GM06990 (cell line): Measurements from ENCODE around the gene TUBA1C.
"Not testable (repeated sequence)": the region's sequence is repeated elsewhere in the genome, so short reads cannot be mapped to it uniquely, and the experiment has no call there.

Experiments used
- DNase-seq: peaks from one replicate; pipeline ENCODE4 v3.0.0-alpha.2; 2011; ENCODE audit not compliant: insufficient read length; ENCODE audit errors: extremely low read depth
- H3K27me3 ChIP-seq: replicated peaks from 2 replicates; pipeline ENCODE4 v1.6.0; 2011; ENCODE audit warnings: low read length; ENCODE audit not compliant: control insufficient read depth, insufficient read depth
- H3K36me3 ChIP-seq: 2 replicates; pipeline ENCODE4 v1.5.1; 2011; ENCODE audit warnings: low read length; ENCODE audit not compliant: control insufficient read depth, insufficient read depth
- H3K4me3 ChIP-seq: replicated peaks from 2 replicates; pipeline ENCODE4 v1.5.1; 2011; ENCODE audit warnings: low read depth, mild to moderate bottlenecking, control low read depth, low read length
- TF ChIP-seq, protein P1 (sequence below): IDR thresholded peaks from 2 replicates; pipeline ENCODE4 v1.5.1; 2011; ENCODE audit warnings: low read length, control low read depth, mild to moderate bottlenecking, inconsistent platforms; ENCODE audit not compliant: insufficient read depth, poor library complexity, severe bottlenecking

The TUBA1C gene

DNA sequence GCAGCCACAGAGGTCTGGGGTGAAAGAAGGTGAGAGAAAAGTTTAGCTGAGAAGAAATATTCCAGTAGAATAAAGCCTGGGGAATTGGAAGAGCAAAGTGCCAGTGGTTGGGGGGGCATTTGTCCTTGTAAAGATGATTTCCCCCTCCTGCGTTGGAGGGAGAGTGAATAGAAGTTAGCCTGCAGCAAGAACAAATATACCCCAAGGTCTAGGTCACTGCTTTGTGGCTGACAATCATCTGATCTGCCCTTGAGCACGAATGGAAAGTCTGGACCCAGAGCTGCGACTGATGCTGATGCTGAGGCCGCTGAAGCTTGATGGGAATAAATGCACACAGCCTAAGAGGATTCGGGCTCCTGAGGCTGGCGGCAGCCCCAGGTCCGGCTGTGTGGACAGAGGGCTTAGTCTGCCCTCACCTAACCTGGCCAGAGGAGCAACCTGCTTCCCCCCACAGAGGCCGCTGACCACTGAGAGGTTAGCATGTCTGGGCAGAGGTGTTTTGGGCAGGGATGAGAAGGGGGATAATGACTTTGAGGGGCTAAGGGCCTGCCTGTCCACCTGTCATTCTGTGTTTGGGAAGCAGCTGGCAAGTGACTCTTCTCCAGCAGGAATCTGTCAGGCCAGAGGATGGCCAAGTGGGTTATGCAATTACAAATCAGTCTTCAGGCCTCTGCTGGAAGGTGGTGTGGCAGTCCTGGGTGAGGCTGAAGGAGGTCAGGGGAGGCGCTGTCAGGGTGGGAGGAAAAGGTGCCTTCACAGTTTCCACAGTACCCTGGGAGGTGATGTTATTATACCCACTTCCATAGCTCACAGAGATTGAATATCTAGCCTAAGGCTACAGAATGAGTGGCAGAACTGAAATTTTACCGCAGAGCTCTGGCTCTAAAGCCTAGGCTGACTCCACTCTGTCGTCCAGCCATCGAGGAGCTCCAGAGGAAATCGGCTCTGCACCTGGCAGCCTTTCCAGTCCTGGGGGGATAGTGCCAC is 11.7 kb downstream of the TUBA1C start:
- no peaks in the 10 kb centered on the region for H3K27me3 ChIP-seq
- no peak for DNase-seq
- H3K36me3 ChIP-seq = peaks cover 9% of the 10 kb centered on the region
- H3K4me3 ChIP-seq = no peak overlapping the region
- TF ChIP-seq, protein P1, sequence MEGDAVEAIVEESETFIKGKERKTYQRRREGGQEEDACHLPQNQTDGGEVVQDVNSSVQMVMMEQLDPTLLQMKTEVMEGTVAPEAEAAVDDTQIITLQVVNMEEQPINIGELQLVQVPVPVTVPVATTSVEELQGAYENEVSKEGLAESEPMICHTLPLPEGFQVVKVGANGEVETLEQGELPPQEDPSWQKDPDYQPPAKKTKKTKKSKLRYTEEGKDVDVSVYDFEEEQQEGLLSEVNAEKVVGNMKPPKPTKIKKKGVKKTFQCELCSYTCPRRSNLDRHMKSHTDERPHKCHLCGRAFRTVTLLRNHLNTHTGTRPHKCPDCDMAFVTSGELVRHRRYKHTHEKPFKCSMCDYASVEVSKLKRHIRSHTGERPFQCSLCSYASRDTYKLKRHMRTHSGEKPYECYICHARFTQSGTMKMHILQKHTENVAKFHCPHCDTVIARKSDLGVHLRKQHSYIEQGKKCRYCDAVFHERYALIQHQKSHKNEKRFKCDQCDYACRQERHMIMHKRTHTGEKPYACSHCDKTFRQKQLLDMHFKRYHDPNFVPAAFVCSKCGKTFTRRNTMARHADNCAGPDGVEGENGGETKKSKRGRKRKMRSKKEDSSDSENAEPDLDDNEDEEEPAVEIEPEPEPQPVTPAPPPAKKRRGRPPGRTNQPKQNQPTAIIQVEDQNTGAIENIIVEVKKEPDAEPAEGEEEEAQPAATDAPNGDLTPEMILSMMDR = no peak

DNA sequence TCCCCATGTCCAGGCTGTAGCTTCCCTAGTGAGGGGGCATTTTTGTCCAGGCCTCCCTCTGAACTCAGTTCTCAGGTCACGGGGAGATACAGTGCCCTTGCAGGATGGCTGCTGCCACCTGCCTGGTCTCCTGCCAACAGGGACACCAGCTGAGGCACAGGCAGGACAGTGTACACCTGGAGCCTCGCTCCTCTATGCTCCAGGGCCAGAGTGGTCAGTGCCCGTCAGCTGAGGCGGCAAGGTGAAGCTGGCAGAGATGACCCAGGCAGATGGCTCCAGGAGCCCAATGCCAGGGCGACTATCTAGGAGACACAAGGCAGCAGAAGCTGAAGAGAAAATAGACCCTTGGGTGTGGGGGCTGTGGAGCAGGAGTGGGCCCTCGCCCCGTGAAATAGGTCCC is 12.6 kb downstream of the TUBA1C start:
- H3K36me3 ChIP-seq = peaks cover 9% of the 10 kb centered on the region
- no peaks in the 10 kb centered on the region for H3K27me3 ChIP-seq
- H3K4me3 ChIP-seq = no peak overlapping the region
- no peak for DNase-seq
- TF ChIP-seq, protein P1 = no peak

DNA sequence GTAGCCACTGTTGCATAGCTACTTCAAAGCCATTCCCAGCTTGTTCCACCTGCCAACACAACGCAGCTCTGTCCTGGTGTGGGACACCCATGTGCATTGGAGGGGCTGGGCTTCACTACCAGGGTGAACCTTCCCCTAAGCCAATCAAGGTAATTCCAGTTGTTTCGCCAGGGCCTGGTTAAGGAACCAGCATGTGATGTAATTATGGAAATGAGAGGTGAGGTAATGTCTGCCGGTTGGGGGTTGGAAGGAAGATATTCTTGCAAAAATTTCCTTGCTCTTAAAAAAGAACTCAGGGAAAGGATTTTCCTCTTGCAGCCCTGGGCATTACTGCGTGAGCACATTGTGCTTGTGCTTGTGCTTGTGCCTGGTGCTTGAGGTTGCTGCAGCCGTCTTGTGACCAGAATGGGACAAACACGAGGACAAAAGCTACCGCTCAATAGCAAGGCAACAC is 14.9 kb downstream of the TUBA1C start:
- H3K36me3 ChIP-seq = no peaks in the 10 kb centered on the region
- no peaks in the 10 kb centered on the region for H3K27me3 ChIP-seq
- TF ChIP-seq, protein P1 = no peak
- H3K4me3 ChIP-seq = no peak overlapping the region
- no peak for DNase-seq

DNA sequence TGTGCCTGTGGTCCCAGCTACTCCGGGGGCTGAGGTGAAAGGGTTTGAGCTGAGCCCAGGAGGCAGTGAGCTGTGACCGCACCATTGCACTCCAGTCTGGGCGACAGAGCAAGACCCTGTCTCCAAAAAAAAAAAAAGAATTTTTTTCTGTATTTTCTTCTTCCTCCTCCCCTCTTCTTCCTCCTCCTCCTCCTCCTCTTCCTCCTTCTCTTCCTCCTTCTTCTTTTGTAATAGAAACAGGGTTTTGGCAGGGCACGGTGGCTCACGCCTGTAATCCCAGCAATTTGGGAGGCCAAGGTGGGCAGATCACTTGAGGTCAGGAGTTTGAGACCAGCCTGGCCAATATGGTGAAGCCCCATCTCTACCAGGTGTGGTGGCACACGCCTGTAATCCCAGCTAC is 15.7 kb downstream of the TUBA1C start:
- DNase-seq, H3K36me3 ChIP-seq, H3K4me3 ChIP-seq, H3K27me3 ChIP-seq: not testable (repeated sequence)

DNA sequence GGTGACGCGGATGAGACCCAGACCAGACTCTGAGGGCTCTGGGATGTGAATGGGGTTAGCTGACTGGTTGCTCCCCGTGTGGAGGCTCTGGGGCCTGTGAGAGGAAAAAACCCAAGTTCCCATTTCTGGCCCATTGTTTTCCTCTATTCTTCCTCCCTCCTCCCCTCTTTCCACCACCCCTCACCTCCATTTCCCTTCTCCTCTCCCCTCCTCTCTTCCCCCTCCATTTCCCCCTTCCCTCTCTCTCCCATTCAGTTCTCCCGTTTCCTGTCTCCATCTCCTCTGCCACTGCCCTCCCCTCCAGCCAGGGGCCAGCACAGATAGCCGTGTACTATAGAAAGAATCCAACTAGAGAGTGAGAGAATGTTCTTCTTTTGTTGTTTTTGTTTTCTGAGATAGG is 17.4 kb downstream of the TUBA1C start:
- Histone ChIP-seq H3K4me3 (no peak overlapping the region), H3K27me3 (no peaks in the 10 kb centered on the region), H3K36me3 (no peaks in the 10 kb centered on the region)
- TF ChIP-seq, protein P1 = no peak
- no peak for DNase-seq

DNA sequence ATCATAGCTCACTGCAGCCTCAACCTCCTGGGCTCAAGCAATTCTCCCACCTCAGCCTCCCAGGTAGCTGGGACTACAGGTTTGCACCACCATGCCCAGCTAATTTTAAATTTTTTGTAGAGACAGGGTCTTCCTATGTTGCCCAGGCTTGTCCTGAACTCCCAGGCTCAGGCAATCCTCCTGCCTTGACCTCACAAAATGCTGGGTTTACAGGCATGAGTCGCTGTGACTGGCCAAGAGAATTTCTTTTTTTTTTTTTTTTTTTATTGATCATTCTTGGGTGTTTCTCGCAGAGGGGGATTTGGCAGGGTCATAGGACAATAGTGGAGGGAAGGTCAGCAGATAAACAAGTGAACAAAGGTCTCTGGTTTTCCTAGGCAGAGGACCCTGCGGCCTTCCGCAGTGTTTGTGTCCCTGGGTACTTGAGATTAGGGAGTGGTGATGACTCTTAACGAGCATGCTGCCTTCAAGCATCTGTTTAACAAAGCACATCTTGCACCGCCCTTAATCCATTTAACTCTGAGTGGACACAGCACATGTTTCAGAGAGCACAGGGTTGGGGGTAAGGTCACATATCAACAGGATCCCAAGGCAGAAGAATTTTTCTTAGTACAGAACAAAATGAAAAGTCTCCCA is 18.0 kb downstream of the TUBA1C start:
- not testable (repeated sequence) for H3K36me3 ChIP-seq, DNase-seq, H3K27me3 ChIP-seq, H3K4me3 ChIP-seq
